Body of pancreas (tissue), 4 donors: Measurements from ENCODE around the gene CD40.

Experiments
- CTCF ChIP-seq, 7 experiments: fragments of 450-650 bp in 4 of 7; fragments of 200-600 bp in 3 of 7; sonication (generic) in 3 of 7; IDR thresholded peaks; one replicate each; pipeline ENCODE4 v1.5.1; 2016 to 2019; ENCODE audit warnings: antibody characterized with exemption in 7 of 7
- POLR2A ChIP-seq, 3 donors: fragments of 450-650 bp; IDR thresholded peaks; one replicate each; pipeline ENCODE4 v1.6.1; 2016; ENCODE audit warnings: antibody characterized with exemption in 3 of 3, mild to moderate bottlenecking in 2 of 3

DNA sequence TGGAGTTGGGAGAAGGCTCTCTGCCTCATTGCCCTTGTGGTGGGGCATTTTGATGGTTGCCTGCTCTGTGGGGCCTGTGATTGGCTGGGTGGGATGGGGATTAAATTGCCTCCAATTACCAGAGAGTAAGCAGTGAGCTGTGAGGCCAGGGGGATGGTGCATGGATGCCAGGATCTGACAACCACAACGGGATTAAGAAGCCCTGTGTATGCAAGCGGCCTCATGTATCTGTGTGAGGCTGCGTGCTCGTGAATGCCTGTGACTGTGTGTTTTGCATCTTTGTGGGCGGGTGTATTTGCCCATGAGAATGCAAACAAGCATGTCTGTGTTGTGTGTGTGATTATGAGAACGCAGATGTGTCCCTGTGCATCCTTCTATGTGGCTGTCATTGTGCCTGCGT lies 46.1 kb downstream of the CD40 start:
- TF ChIP-seq CTCF (IDR thresholded peaks at IDR 0.05) (no peak), POLR2A (IDR thresholded peaks at IDR 0.05) (no peak)
